Forelimb muscle (tissue), 1 donor: ENCODE results near the gene PYGM. TPM values are rescaled to one million over a fixed set of nuclear protein-coding genes. Genes with fewer than 3 reads are reported as not detected.
"Not testable (repeated sequence)": the region's sequence is repeated elsewhere in the genome, so short reads cannot be mapped to it uniquely, and the experiment has no call there.

ENCODE experiments used
- DNase-seq: peaks from one replicate; pipeline ENCODE4 v3.0.0-alpha.2; 2013; ENCODE audit warnings: low read depth
- polyA plus RNA-seq: library from polyadenylated mRNA; unstranded; fragments of 120-200 nt; gene quantifications from one replicate; pipeline ENCODE4 v1.2.1, GENCODE V29; 2013; ENCODE audit not compliant: insufficient read length

Gene PYGM
- polyA plus RNA-seq, 1 donor, result 294 TPM

GRCh38 chr11:64716473-64717267 is 43.1 kb downstream of the PYGM start:
- DNase-seq, result no peak

GRCh38 chr11:64715756-64716472 is 43.9 kb downstream of the PYGM start:
- DNase-seq, result no peak

- no peak for DNase-seq
Measured at GRCh38 chr11:64715110-64715509, 44.7 kb downstream of the PYGM start.

GRCh38 chr11:64714666-64715065 is 45.1 kb downstream of the PYGM start:
- DNase-seq, result no peak

- no peak for DNase-seq
Measured at GRCh38 chr11:64713781-64714363, 45.9 kb downstream of the PYGM start.

GRCh38 chr11:64713016-64713707 is 46.6 kb downstream of the PYGM start:
- DNase-seq, result peak; percentile 22

GRCh38 chr11:64712430-64713015 is 47.3 kb downstream of the PYGM start:
- no peak for DNase-seq

- no peak for DNase-seq
Measured at GRCh38 chr11:64711956-64712362, 47.8 kb downstream of the PYGM start.

GRCh38 chr11:64711138-64711955 is 48.4 kb downstream of the PYGM start:
- no peak for DNase-seq

GRCh38 chr11:64710418-64711137 is 49.2 kb downstream of the PYGM start:
- DNase-seq, result no peak

GRCh38 chr11:64705501-64705900 is 54.3 kb downstream of the PYGM start:
- DNase-seq, result no peak

- no peak for DNase-seq
Measured at GRCh38 chr11:64703048-64703447, 56.7 kb downstream of the PYGM start.

- DNase-seq, result not testable (repeated sequence)
Measured at GRCh38 chr11:64701956-64702355, 57.8 kb downstream of the PYGM start.

- DNase-seq, result no peak
Measured at GRCh38 chr11:64698427-64698826, 61.3 kb downstream of the PYGM start.

- DNase-seq, result no peak
Measured at GRCh38 chr11:64697663-64698375, 62.0 kb downstream of the PYGM start.
